ENCODE measurements around the gene STK26.
A peak's percentile ranks its signal among the peaks of the same experiment; 100 is the strongest.
"Not testable (repeated sequence)": the region's sequence is repeated elsewhere in the genome, so short reads cannot be mapped to it uniquely, and the experiment has no call there.

Gene STK26

GRCh38 chrX:132022967-132023895 is at the start of gene STK26:
Gene STK26 (plus strand): TSS chrX:132023302. CDS start chrX:132023618, 316 bp downstream.
- peak; percentile 29 for DNase-seq

- peak; percentile 1 for DNase-seq
Observed at GRCh38 chrX:131975851-131976250, 47.3 kb upstream of the STK26 start.

GRCh38 chrX:131977619-131978018 is 45.5 kb upstream of the STK26 start:
- peak; percentile 3 for DNase-seq

- no peak for DNase-seq
Observed at GRCh38 chrX:131979116-131979515, 44.0 kb upstream of the STK26 start.

- DNase-seq, result no peak
Observed at GRCh38 chrX:131985526-131986049, 37.5 kb upstream of the STK26 start.

GRCh38 chrX:131987252-131987651 is 35.9 kb upstream of the STK26 start:
- no peak for DNase-seq

- DNase-seq, result no peak
Observed at GRCh38 chrX:131988236-131988635, 34.9 kb upstream of the STK26 start.

- DNase-seq, result no peak
Observed at GRCh38 chrX:132001127-132001526, 22.0 kb upstream of the STK26 start.

- no peak for DNase-seq
Observed at GRCh38 chrX:132004728-132005127, 18.4 kb upstream of the STK26 start.

- DNase-seq, result no peak
Observed at GRCh38 chrX:132009350-132009749, 13.8 kb upstream of the STK26 start.

GRCh38 chrX:132010213-132010612 is 12.9 kb upstream of the STK26 start:
- not testable (repeated sequence) for DNase-seq

GRCh38 chrX:132015875-132016274 is 7.2 kb upstream of the STK26 start:
- DNase-seq, result no peak

GRCh38 chrX:132016628-132017430 is 6.3 kb upstream of the STK26 start:
- no peak for DNase-seq

GRCh38 chrX:132017431-132018185 is 5.5 kb upstream of the STK26 start:
- no peak for DNase-seq

GRCh38 chrX:132022198-132022966 is 720 bp upstream of the STK26 start:
- DNase-seq, result no peak

- no peak for DNase-seq
Observed at GRCh38 chrX:132023896-132024386, 839 bp downstream of the STK26 start.

GRCh38 chrX:132025041-132025440 is 1.9 kb downstream of the STK26 start:
- no peak for DNase-seq

- DNase-seq, result no peak
Observed at GRCh38 chrX:132030264-132030663, 7.2 kb downstream of the STK26 start.

- DNase-seq, result no peak
Observed at GRCh38 chrX:132031867-132032266, 8.8 kb downstream of the STK26 start.

- DNase-seq, result no peak
Observed at GRCh38 chrX:132033166-132033565, 10.1 kb downstream of the STK26 start.

GRCh38 chrX:132034648-132035047 is 11.5 kb downstream of the STK26 start:
- no peak for DNase-seq

GRCh38 chrX:132037479-132037993 is 14.4 kb downstream of the STK26 start:
- DNase-seq, result no peak
